GM21515 (cell line): ENCODE results near the gene TTF2.
A peak's percentile ranks its signal among the peaks of the same experiment; 100 is the strongest.

ENCODE experiments used
- ATAC-seq: cut with Tn5 transposase; IDR thresholded peaks from one replicate; pipeline ENCODE4 v1.9.1; 2021; ENCODE audit not compliant: unreplicated experiment

Gene TTF2

GRCh38 chr1:117059678-117060440 lies at the start of gene TTF2:
TSS of gene TTF2 (plus strand) at chr1:117060326. CDS start at chr1:117060347, 21 bp downstream.
- ATAC-seq, result peak; percentile 91

GRCh38 chr1:117011334-117011733 lies 48.8 kb upstream of the TTF2 start:
- ATAC-seq, result no peak

GRCh38 chr1:117013309-117013858 lies 46.7 kb upstream of the TTF2 start:
- no peak for ATAC-seq

- ATAC-seq, result no peak
These were observed 45.9 kb upstream of the TTF2 start for GRCh38 chr1:117014209-117014608.

- no peak for ATAC-seq
These were observed 44.4 kb upstream of the TTF2 start for GRCh38 chr1:117015724-117016123.

- no peak for ATAC-seq
These were observed 43.1 kb upstream of the TTF2 start for GRCh38 chr1:117017062-117017461.

GRCh38 chr1:117017648-117018047 lies 42.5 kb upstream of the TTF2 start:
- ATAC-seq, result no peak

- ATAC-seq, result no peak
These were observed 39.5 kb upstream of the TTF2 start for GRCh38 chr1:117020526-117021156.

- no peak for ATAC-seq
These were observed 38.0 kb upstream of the TTF2 start for GRCh38 chr1:117022114-117022513.

- ATAC-seq, result no peak
These were observed 34.6 kb upstream of the TTF2 start for GRCh38 chr1:117025568-117025967.

- no peak for ATAC-seq
These were observed 33.8 kb upstream of the TTF2 start for GRCh38 chr1:117026361-117026760.

GRCh38 chr1:117029685-117030084 lies 30.4 kb upstream of the TTF2 start:
- ATAC-seq, result no peak

- ATAC-seq, result no peak
These were observed 29.8 kb upstream of the TTF2 start for GRCh38 chr1:117030271-117030877.

GRCh38 chr1:117032266-117032665 lies 27.9 kb upstream of the TTF2 start:
- ATAC-seq, result no peak

GRCh38 chr1:117032681-117033539 lies 27.2 kb upstream of the TTF2 start:
- ATAC-seq, result no peak

- ATAC-seq, result no peak
These were observed 26.4 kb upstream of the TTF2 start for GRCh38 chr1:117033772-117034171.

GRCh38 chr1:117034791-117035290 lies 25.3 kb upstream of the TTF2 start:
- ATAC-seq, result no peak

GRCh38 chr1:117036018-117036461 lies 24.1 kb upstream of the TTF2 start:
- ATAC-seq, result no peak

- no peak for ATAC-seq
These were observed 22.3 kb upstream of the TTF2 start for GRCh38 chr1:117037802-117038201.

- no peak for ATAC-seq
These were observed 21.9 kb upstream of the TTF2 start for GRCh38 chr1:117038236-117038635.

- ATAC-seq, result no peak
These were observed 15.9 kb upstream of the TTF2 start for GRCh38 chr1:117044217-117044616.
